K562 (cell line): ENCODE data around the gene ARHGAP26. TPM values are rescaled to one million over a fixed set of nuclear protein-coding genes. Genes with fewer than 3 reads are reported as not detected.

Experiments
- ATAC-seq: fragments of 200-7000 bp; cut with Tn5 transposase; 3 replicates; pipeline ENCODE4 v1.9.1; 2020; ENCODE audit warnings: moderate library complexity
- BruUV-seq: library from RNA; stranded (reverse); fragments of 400-500 nt; replicated peaks from 2 replicates; lab custom pipeline; 2021; lab: Mats Ljungman, UMichigan
- CTCF ChIA-PET: fragments of 300-600 bp; formaldehyde crosslinking; extraction: SDS; loops from one replicate; lab custom pipeline; 2021; ENCODE audit warnings: low intra/inter-chr PET ratio; lab: Yijun Ruan, JAX
- POLR2A ChIA-PET: fragments of 300-600, 350-650 bp; sonication (Branson Sonifier 250); formaldehyde crosslinking; extraction: SDS; loops from one replicate; lab custom pipeline; 2021; ENCODE audit warnings: antibody characterized with exemption, inconsistent platforms; lab: Yijun Ruan, JAX
- DNase-seq, 4 experiments: peaks; one replicate each; pipeline versions ENCODE4 v3.0.0 to v3.0.0-alpha.2; 2011 to 2018; ENCODE audit warnings: low spot score in 3 of 4, mixed read lengths in 3 of 4; ENCODE audit errors: extremely low read depth in 1 of 4
- FAIRE-seq: peaks from 2 replicates; lab custom pipeline; 2011; peaks lifted over from hg19 to GRCh38; lab: Jason Lieb, UNC
- H2AFZ ChIP-seq: 2 replicates; pipeline ENCODE4 v1.6.0; 2011; ENCODE audit warnings: low read depth, low read length, control low read depth, inconsistent platforms
- H3K27ac ChIP-seq: fragments of 200-600 bp; 3 replicates; pipeline ENCODE4 v1.8.0; 2011; ENCODE audit warnings: low read depth, mild to moderate bottlenecking, control low read depth, inconsistent platforms, low read length, moderate library complexity, mixed read lengths; ENCODE audit errors: extremely low read depth
- H3K27me3 ChIP-seq, 2 experiments: fragments of 300-600 bp in 1 of 2; 2 replicates in 1 of 2; 3 replicates in 1 of 2; pipeline versions ENCODE4 v1.6.0 to v1.8.0; 2011; ENCODE audit warnings: inconsistent platforms in 2 of 2, low read length in 2 of 2, mild to moderate bottlenecking in 1 of 2, mixed read lengths in 1 of 2, moderate library complexity in 1 of 2; ENCODE audit not compliant: control insufficient read depth in 2 of 2, insufficient read depth in 2 of 2
- H3K36me3 ChIP-seq: fragments of 300-600 bp; 3 replicates; pipeline ENCODE4 v1.8.0; 2011; ENCODE audit warnings: mild to moderate bottlenecking, low read length, inconsistent platforms; ENCODE audit not compliant: control insufficient read depth, insufficient read depth
- H3K4me1 ChIP-seq, 2 experiments: fragments of 200-600 bp in 1 of 2; replicated peaks in 1 of 2; 2 replicates in 1 of 2; 3 replicates in 1 of 2; pipeline versions ENCODE4 v1.5.1 to v1.8.0; 2011; ENCODE audit warnings: inconsistent platforms in 2 of 2, low read length in 2 of 2, mild to moderate bottlenecking in 1 of 2, mixed read lengths in 1 of 2, moderate library complexity in 1 of 2; ENCODE audit not compliant: control insufficient read depth in 2 of 2, insufficient read depth in 2 of 2
- H3K4me2 ChIP-seq: 2 replicates; pipeline ENCODE4 v1.6.1; 2011; ENCODE audit warnings: low read length, control low read depth, inconsistent platforms, mixed read lengths; ENCODE audit not compliant: insufficient read depth
- H3K4me3 ChIP-seq: fragments of 200-600 bp; sonication (generic), shearing (Covaris generic); 2 replicates; pipeline ENCODE4 v1.5.1; 2016; ENCODE audit warnings: control low read depth, inconsistent platforms
- H3K79me2 ChIP-seq: fragments of 200-600 bp; 3 replicates; pipeline ENCODE4 v1.8.0; 2011; ENCODE audit warnings: low read length, inconsistent platforms; ENCODE audit not compliant: control insufficient read depth, insufficient read depth
- H3K9ac ChIP-seq, 2 experiments: 2 replicates each; pipeline versions ENCODE4 v1.6.0 to v1.6.1; 2011; ENCODE audit warnings: low read depth in 2 of 2, low read length in 2 of 2, control low read depth in 1 of 2, inconsistent platforms in 1 of 2, mild to moderate bottlenecking in 1 of 2, mixed read lengths in 1 of 2; ENCODE audit not compliant: insufficient read depth in 1 of 2
- H3K9me1 ChIP-seq: one replicate; pipeline ENCODE4 v1.6.0; 2011; ENCODE audit warnings: inconsistent platforms, mild to moderate bottlenecking, low read length, moderate library complexity; ENCODE audit not compliant: control insufficient read depth, insufficient read depth
- H3K9me3 ChIP-seq: replicated peaks from 2 replicates; pipeline ENCODE4 v1.5.1; 2011; ENCODE audit warnings: low read depth, low read length, inconsistent platforms; ENCODE audit not compliant: control insufficient read depth, insufficient read depth
- H4K20me1 ChIP-seq: replicated peaks from 2 replicates; pipeline ENCODE4 v1.6.1; 2011; ENCODE audit warnings: low read length, inconsistent platforms, mixed read lengths; ENCODE audit not compliant: control insufficient read depth, insufficient read depth
- FOXA3 ChIP-seq, 2 experiments: fragments of 450-650 bp in 1 of 2; sonication (generic) in 1 of 2; formaldehyde crosslinking; IDR thresholded peaks in 1 of 2; conservative IDR thresholded peaks in 1 of 2; 2 replicates each; pipeline versions ENCODE4 v1.4.0 to v1.8.0; 2020 to 2022; ENCODE audit warnings: mild to moderate bottlenecking in 2 of 2, missing genetic modification reagents in 1 of 2
- LARP7 ChIP-seq: fragments of 450-650 bp; IDR thresholded peaks from 2 replicates; pipeline ENCODE4 v1.6.1; 2016
- NCOR1 ChIP-seq: fragments of 450-650 bp; IDR thresholded peaks from 2 replicates; pipeline ENCODE4 v1.6.1; 2016; ENCODE audit warnings: mild to moderate bottlenecking, moderate library complexity
- SMARCE1 ChIP-seq: fragments of 450-650 bp; IDR thresholded peaks from 2 replicates; pipeline ENCODE4 v1.7.1; 2016; ENCODE audit warnings: mild to moderate bottlenecking
- ZBTB1 ChIP-seq: sonication (generic); formaldehyde crosslinking; IDR thresholded peaks from 2 replicates; pipeline ENCODE4 v1.8.1; 2023; ENCODE audit warnings: missing genetic modification reagents, low read depth, mild to moderate bottlenecking, borderline replicate concordance
- ZBTB7A ChIP-seq: IDR thresholded peaks from 2 replicates; pipeline ENCODE4 v1.6.1; 2011; ENCODE audit warnings: low read depth, mild to moderate bottlenecking, low read length, moderate library complexity, borderline replicate concordance; ENCODE audit not compliant: control insufficient read depth
- ZNF445 ChIP-seq: fragments of 250-450 bp; sonication (Bioruptor Pico); IDR thresholded peaks from 2 replicates; pipeline ENCODE4 v1.4.0; 2020; ENCODE audit warnings: low read depth, mild to moderate bottlenecking, moderate library complexity
- WGBS: fragments of 100-300 bp; shearing (Covaris generic); methylation state at CpG from one replicate; pipeline ENCODE4 v1.1.6; 2016; ENCODE audit warnings: low coverage, mixed read lengths; ENCODE audit not compliant: insufficient coverage; ENCODE audit errors: missing lambda C conversion rate; 5-methylcytosine and 5-hydroxymethylcytosine counted together
- in situ Hi-C: fragments of 300-500 bp; cut with MboI; formaldehyde crosslinking; loops from 4 replicates; pipeline ENCODE4 v1.15.0; 2018; ENCODE audit warnings: inconsistent platforms, mixed read lengths
- intact Hi-C: fragments of 100-400 bp; cut with micrococcal nuclease; formaldehyde crosslinking; loops from 2 replicates; pipeline ENCODE4 v1.14.2; 2022
- polyA plus RNA-seq, 8 experiments: library from polyadenylated mRNA; depleted of rRNA in 4 of 8; stranded (reverse) in 5 of 8; unstranded in 3 of 8; fragments of >200 nt; fragmentation: Nextera tagmentation in 2 of 8; fragmentation: Illumina TruSeq in 1 of 8; extraction: Ambion mirVana in 2 of 8; extraction: Trizol in 1 of 8; gene quantifications; 2 replicates each; pipeline versions ENCODE4 v1.2.1 to v1.2.3, GENCODE V29; 2011 to 2014; ENCODE audit warnings: inconsistent platforms in 1 of 8, missing spikeins in 1 of 8
- total RNA-seq, 7 experiments: library from RNA; depleted of rRNA in 6 of 7; stranded (reverse); fragments of >200 nt in 6 of 7; fragmentation: Illumina TruSeq in 2 of 7; extraction: Trizol in 2 of 7; gene quantifications; 2 replicates each; pipeline versions ENCODE4 v1.2.1 to v1.2.3, GENCODE V29; 2011 to 2021; ENCODE audit warnings: low replicate concordance in 1 of 7
- TF ChIP-seq, protein P1 (sequence below): fragments of 450-650 bp; IDR thresholded peaks from 2 replicates; pipeline ENCODE4 v1.6.1; 2016
- TF ChIP-seq, protein P2 (sequence below): fragments of 450-650 bp; IDR thresholded peaks from 2 replicates; pipeline ENCODE4 v1.7.1; 2018; ENCODE audit warnings: mild to moderate bottlenecking, low read depth; ENCODE audit not compliant: partially characterized antibody
- TF ChIP-seq, protein P3 (sequence below), 3 experiments: fragments of 200-800 bp in 1 of 3; fragments of 250-450 bp in 1 of 3; fragments of 450-650 bp in 1 of 3; sonication (Bioruptor Pico) in 1 of 3; sonication (Bioruptor generic) in 1 of 3; formaldehyde crosslinking in 1 of 3; IDR thresholded peaks; 2 replicates each; pipeline versions ENCODE4 v1.6.1 to v1.8.0; 2016 to 2022; ENCODE audit warnings: mild to moderate bottlenecking in 2 of 3, missing genetic modification characterization in 2 of 3, missing compliant biosample characterization in 1 of 3, moderate library complexity in 1 of 3

Gene ARHGAP26
- total and polyA plus RNA-seq, 9 of the 15 experiments (the other 6 are each of a cell fraction or from before 2014, with no cell fraction given), result 0.13 to 1.1 (median 0.55) TPM

DNA sequence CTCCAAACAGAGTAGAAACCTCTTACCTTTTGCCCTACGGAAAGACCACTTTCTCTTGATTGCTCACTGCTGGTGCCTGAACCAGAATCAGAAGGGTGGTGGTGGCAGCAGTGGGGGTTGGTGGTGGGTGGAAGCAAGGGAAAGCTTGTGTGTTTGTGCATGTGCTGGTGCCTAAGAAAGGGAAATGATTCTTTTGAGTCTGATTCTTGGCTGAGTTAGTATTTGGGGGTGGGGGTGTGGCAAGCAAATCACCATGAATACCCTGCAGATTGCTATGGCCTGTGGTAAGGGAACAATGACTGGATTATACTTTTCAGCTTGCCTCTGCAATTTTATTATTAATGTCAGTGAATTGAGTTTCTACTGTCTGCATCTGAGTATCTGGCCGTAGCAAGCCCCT lies 106.6 kb downstream of the ARHGAP26 start:
- Histone ChIP-seq H3K4me2 (no peak overlapping the region), H3K4me1 (no peaks in the 10 kb centered on the region)
- BruUV-seq, result no TSS peak
- TF ChIP-seq FOXA3 (CRISPR knock-in tag; conservative IDR thresholded peaks at IDR 0.05 in 1 of 2, IDR thresholded peaks at IDR 0.05 in 1 of 2), result no peak
- TF ChIP-seq, protein P1, sequence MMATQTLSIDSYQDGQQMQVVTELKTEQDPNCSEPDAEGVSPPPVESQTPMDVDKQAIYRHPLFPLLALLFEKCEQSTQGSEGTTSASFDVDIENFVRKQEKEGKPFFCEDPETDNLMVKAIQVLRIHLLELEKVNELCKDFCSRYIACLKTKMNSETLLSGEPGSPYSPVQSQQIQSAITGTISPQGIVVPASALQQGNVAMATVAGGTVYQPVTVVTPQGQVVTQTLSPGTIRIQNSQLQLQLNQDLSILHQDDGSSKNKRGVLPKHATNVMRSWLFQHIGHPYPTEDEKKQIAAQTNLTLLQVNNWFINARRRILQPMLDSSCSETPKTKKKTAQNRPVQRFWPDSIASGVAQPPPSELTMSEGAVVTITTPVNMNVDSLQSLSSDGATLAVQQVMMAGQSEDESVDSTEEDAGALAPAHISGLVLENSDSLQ, result no peak
- no peak for TF ChIP-seq ZNF445 (CRISPR knock-in tag)
- no peak for TF ChIP-seq NCOR1
- no peak for TF ChIP-seq ZBTB1 (CRISPR knock-in tag)
- TF ChIP-seq ZBTB7A, result no peak
- TF ChIP-seq, protein P2, sequence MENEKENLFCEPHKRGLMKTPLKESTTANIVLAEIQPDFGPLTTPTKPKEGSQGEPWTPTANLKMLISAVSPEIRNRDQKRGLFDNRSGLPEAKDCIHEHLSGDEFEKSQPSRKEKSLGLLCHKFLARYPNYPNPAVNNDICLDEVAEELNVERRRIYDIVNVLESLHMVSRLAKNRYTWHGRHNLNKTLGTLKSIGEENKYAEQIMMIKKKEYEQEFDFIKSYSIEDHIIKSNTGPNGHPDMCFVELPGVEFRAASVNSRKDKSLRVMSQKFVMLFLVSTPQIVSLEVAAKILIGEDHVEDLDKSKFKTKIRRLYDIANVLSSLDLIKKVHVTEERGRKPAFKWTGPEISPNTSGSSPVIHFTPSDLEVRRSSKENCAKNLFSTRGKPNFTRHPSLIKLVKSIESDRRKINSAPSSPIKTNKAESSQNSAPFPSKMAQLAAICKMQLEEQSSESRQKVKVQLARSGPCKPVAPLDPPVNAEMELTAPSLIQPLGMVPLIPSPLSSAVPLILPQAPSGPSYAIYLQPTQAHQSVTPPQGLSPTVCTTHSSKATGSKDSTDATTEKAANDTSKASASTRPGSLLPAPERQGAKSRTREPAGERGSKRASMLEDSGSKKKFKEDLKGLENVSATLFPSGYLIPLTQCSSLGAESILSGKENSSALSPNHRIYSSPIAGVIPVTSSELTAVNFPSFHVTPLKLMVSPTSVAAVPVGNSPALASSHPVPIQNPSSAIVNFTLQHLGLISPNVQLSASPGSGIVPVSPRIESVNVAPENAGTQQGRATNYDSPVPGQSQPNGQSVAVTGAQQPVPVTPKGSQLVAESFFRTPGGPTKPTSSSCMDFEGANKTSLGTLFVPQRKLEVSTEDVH, result no peak
- TF ChIP-seq SMARCE1, result no peak
- TF ChIP-seq, protein P3, sequence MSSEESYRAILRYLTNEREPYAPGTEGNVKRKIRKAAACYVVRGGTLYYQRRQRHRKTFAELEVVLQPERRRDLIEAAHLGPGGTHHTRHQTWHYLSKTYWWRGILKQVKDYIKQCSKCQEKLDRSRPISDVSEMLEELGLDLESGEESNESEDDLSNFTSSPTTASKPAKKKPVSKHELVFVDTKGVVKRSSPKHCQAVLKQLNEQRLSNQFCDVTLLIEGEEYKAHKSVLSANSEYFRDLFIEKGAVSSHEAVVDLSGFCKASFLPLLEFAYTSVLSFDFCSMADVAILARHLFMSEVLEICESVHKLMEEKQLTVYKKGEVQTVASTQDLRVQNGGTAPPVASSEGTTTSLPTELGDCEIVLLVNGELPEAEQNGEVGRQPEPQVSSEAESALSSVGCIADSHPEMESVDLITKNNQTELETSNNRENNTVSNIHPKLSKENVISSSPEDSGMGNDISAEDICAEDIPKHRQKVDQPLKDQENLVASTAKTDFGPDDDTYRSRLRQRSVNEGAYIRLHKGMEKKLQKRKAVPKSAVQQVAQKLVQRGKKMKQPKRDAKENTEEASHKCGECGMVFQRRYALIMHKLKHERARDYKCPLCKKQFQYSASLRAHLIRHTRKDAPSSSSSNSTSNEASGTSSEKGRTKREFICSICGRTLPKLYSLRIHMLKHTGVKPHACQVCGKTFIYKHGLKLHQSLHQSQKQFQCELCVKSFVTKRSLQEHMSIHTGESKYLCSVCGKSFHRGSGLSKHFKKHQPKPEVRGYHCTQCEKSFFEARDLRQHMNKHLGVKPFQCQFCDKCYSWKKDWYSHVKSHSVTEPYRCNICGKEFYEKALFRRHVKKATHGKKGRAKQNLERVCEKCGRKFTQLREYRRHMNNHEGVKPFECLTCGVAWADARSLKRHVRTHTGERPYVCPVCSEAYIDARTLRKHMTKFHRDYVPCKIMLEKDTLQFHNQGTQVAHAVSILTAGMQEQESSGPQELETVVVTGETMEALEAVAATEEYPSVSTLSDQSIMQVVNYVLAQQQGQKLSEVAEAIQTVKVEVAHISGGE (CRISPR knock-in tag; IDR thresholded peaks at IDR 0.05), result no peak
- TF ChIP-seq LARP7, result no peak
- TF ChIP-seq, all 486 proteins: peak for 0
- 4% methylated on average over 2 of the region's 2 CpGs for WGBS
- no peak for FAIRE-seq
- ChIA-PET CTCF (interaction anchor here (5.1 kb wide), 1 partner anchor 129 kb away, joined by 47 read pairs; no protein-coding TSS in a partner anchor), POLR2A (no interaction called here)
- Histone ChIP-seq H3K27ac (no peak overlapping the region), H3K27me3 (peaks cover 8 to 11% of the 10 kb centered on the region in 2 experiments; a peak in 4 of 5 replicates), H3K4me3 (no peak overlapping the region), H3K9me1 (no peaks in the 10 kb centered on the region), H3K79me2 (no peaks in the 10 kb centered on the region), H3K9ac (no peak overlapping the region), H3K9me3 (no peaks in the 10 kb centered on the region), H2AFZ (no peak overlapping the region), H3K36me3 (no peaks in the 10 kb centered on the region), H4K20me1 (no peaks in the 10 kb centered on the region)
- no peak for ATAC-seq
- in situ Hi-C loops (no loop called here), intact Hi-C loops (no loop called here)
- DNase-seq, result no peak
